MM.1S (cell line): ENCODE results near the gene MAPK10.

Source experiments
- EZH2phosphoT487 ChIP-seq: fragments of 300-600 bp; sonication (generic); IDR thresholded peaks from 2 replicates; pipeline ENCODE4 v1.6.1; 2018; ENCODE audit warnings: antibody characterized with exemption, low read length
- TF ChIP-seq, protein P1 (sequence below): fragments of 300-600 bp; sonication (generic); IDR thresholded peaks from 2 replicates; pipeline ENCODE4 v1.5.1; 2016; ENCODE audit warnings: antibody characterized with exemption, low read length, mixed read lengths

- TF ChIP-seq, protein P1, sequence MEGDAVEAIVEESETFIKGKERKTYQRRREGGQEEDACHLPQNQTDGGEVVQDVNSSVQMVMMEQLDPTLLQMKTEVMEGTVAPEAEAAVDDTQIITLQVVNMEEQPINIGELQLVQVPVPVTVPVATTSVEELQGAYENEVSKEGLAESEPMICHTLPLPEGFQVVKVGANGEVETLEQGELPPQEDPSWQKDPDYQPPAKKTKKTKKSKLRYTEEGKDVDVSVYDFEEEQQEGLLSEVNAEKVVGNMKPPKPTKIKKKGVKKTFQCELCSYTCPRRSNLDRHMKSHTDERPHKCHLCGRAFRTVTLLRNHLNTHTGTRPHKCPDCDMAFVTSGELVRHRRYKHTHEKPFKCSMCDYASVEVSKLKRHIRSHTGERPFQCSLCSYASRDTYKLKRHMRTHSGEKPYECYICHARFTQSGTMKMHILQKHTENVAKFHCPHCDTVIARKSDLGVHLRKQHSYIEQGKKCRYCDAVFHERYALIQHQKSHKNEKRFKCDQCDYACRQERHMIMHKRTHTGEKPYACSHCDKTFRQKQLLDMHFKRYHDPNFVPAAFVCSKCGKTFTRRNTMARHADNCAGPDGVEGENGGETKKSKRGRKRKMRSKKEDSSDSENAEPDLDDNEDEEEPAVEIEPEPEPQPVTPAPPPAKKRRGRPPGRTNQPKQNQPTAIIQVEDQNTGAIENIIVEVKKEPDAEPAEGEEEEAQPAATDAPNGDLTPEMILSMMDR, result no peak
- no peak for TF ChIP-seq EZH2phosphoT487
Measured at GRCh38 chr4:86155766-86156165, 204.1 kb downstream of the MAPK10 start.
